Cardiac fibroblast (primary cell): ENCODE results near the gene ANXA2.
"Not testable (repeated sequence)": the region's sequence is repeated elsewhere in the genome, so short reads cannot be mapped to it uniquely, and the experiment has no call there.

Experiments
- DNase-seq, 2 donors: peaks; one replicate each; pipeline versions ENCODE4 v3.0.0 to v3.0.0-alpha.2; 2010; ENCODE audit warnings: low read depth in 2 of 2
- H3K4me3 ChIP-seq, 2 donors: replicated peaks in 1 of 2; 1 replicate in 1 of 2; 2 replicates in 1 of 2; pipeline ENCODE4 v1.5.1; 2011; ENCODE audit warnings: low read depth in 2 of 2, low read length in 2 of 2, mild to moderate bottlenecking in 2 of 2, moderate library complexity in 1 of 2
- CTCF ChIP-seq: IDR thresholded peaks from one replicate; pipeline ENCODE4 v1.5.1; 2011; ENCODE audit warnings: low read depth, mild to moderate bottlenecking, low read length, inconsistent platforms

ANXA2 gene

GRCh38 chr15:60363087-60363549, 34.7 kb downstream of the ANXA2 start:
- no peak for DNase-seq
- H3K4me3 ChIP-seq: no peak overlapping the region
- no peak for TF ChIP-seq CTCF

GRCh38 chr15:60362321-60363086, 35.3 kb downstream of the ANXA2 start:
- no peak overlapping the region for H3K4me3 ChIP-seq
- no peak for TF ChIP-seq CTCF
- DNase-seq: peak; percentile 44 to 90

- peak; percentile 67 to 82 for DNase-seq
- peak; percentile 51 for TF ChIP-seq CTCF
- not testable (repeated sequence) for H3K4me3 ChIP-seq
Measured at GRCh38 chr15:60359738-60360137, 38.0 kb downstream of the ANXA2 start.

GRCh38 chr15:60358935-60359682, 38.7 kb downstream of the ANXA2 start:
- TF ChIP-seq CTCF: no peak
- peak; percentile 63 to 77 for DNase-seq
- no peak overlapping the region for H3K4me3 ChIP-seq

- DNase-seq: no peak
- no peak for TF ChIP-seq CTCF
- no peak overlapping the region for H3K4me3 ChIP-seq
Measured at GRCh38 chr15:60356832-60357231, 41.0 kb downstream of the ANXA2 start.

- H3K4me3 ChIP-seq: no peak overlapping the region
- no peak for TF ChIP-seq CTCF
- no peak for DNase-seq
Measured at GRCh38 chr15:60355148-60355857, 42.5 kb downstream of the ANXA2 start.
